Sigmoid colon (tissue), 4 donors: ENCODE data around the gene PLEKHM2.

Experiments
- EP300 ChIP-seq, 4 donors: sonication (generic); formaldehyde crosslinking; IDR thresholded peaks; one replicate each; pipeline ENCODE4 v1.6.1; 2017; ENCODE audit warnings: antibody characterized with exemption in 4 of 4
- POLR2AphosphoS5 ChIP-seq, 4 donors: sonication (generic); formaldehyde crosslinking; IDR thresholded peaks; one replicate each; pipeline ENCODE4 v1.6.1; 2017; ENCODE audit warnings: antibody characterized with exemption in 4 of 4

DNA sequence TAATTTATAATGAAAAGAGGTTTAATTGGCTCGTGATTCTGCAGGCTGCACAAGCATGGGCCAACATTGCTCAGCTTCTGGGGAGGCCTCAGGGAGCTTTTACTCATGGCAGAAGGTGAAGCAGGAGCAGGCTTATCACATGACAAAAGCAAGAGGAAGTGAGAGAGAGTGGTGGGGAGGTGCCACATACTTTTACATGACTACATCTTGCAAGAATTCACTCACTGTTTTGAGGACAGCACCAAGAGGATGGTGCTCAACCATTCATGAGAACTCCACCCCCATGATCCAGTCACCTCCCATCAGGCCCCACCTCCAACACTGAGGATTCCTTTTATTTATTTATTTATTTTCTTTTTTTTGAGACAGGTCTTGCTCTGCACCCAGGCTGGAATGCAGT lies 5.5 kb upstream of the PLEKHM2 start:
- TF ChIP-seq EP300 (IDR thresholded peaks at IDR 0.05) (no peak), POLR2AphosphoS5 (IDR thresholded peaks at IDR 0.05) (no peak)
